Measurements from ENCODE around the gene ARHGAP24.

DNA sequence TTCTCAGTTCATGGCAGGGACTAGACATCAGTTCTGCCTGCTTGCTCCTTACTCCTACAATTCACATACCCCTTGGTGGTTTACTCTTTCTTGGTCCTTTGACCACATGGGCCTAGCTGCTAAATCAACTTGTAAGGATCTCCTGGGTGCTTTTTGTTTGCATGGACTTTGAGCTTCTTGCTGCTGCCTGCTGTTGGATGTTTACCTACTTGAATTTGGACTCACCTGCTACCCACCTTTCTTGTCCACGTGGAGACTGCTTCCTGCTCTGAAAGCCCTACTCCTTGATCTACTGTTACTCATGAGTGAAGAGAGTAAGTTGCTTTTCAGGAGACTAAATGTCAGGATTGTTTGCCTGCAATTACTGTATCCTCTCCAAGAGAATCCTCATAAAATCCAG lies 15.2 kb upstream of the ARHGAP24 start:
- TF ChIP-seq YY1 (IDR thresholded peaks at IDR 0.05; ENCODE audit: extremely low read depth, insufficient replicate concordance, low read depth, low read length) (no peak), REST (IDR thresholded peaks at IDR 0.05; ENCODE audit: low read depth) (no peak), ELF1 (IDR thresholded peaks at IDR 0.05; ENCODE audit: borderline replicate concordance, low read depth) (no peak), POLR2AphosphoS5 (IDR thresholded peaks at IDR 0.05; ENCODE audit: low read depth, low read length) (no peak)
- TF ChIP-seq, protein P1, sequence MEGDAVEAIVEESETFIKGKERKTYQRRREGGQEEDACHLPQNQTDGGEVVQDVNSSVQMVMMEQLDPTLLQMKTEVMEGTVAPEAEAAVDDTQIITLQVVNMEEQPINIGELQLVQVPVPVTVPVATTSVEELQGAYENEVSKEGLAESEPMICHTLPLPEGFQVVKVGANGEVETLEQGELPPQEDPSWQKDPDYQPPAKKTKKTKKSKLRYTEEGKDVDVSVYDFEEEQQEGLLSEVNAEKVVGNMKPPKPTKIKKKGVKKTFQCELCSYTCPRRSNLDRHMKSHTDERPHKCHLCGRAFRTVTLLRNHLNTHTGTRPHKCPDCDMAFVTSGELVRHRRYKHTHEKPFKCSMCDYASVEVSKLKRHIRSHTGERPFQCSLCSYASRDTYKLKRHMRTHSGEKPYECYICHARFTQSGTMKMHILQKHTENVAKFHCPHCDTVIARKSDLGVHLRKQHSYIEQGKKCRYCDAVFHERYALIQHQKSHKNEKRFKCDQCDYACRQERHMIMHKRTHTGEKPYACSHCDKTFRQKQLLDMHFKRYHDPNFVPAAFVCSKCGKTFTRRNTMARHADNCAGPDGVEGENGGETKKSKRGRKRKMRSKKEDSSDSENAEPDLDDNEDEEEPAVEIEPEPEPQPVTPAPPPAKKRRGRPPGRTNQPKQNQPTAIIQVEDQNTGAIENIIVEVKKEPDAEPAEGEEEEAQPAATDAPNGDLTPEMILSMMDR (IDR thresholded peaks at IDR 0.05 in 2 of 3, conservative IDR thresholded peaks at IDR 0.05 in 1 of 3; ENCODE audit: borderline replicate concordance in 1 of 3, insufficient read depth in 1 of 3, low read depth in 2 of 3, low read length in 2 of 3) = no peak
- TF ChIP-seq, protein P2, sequence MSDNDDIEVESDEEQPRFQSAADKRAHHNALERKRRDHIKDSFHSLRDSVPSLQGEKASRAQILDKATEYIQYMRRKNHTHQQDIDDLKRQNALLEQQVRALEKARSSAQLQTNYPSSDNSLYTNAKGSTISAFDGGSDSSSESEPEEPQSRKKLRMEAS (IDR thresholded peaks at IDR 0.05) = no peak
